ENCODE results near the gene SH3BP5.
A peak's percentile ranks its signal among the peaks of the same experiment; 100 is the strongest.
"Not testable (repeated sequence)": the region's sequence is repeated elsewhere in the genome, so short reads cannot be mapped to it uniquely, and the experiment has no call there.

Gene SH3BP5

DNA sequence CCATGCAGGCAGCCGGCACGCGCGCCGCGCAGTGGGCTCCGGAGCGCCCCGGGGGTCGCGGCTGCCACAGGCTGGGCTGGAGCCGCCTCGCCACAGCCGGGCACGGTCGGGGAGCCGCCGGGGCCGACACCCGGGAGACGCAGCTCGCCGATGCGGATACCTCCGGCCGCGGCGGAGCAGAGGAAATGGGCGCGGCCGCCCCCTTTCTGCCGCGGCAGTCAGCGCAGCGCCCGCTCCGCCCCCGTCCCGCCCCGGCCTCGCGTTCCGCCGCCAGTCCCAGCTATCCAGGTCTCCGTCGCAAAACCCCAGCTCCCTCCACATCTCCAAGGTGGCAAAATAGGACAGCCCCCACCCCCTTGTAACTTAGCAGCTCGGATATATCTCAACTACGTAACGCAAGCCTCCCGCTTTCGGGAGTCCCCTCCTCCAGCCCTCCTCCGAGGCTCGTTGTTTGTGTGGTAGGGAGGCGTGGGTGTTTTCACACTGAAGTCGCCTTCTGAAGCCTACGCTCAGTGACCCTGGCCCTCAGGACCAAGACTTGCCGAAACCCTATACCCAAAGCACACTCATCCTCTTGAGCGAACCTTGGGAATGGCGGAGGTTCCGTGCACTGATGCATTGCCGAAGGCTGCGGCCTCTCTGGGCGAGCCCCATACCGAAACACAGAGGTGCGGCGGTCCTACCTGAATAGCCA, at the start of gene SH3BP5:
SH3BP5 (minus strand) TSS at position 182 of the 694 bp plus-strand sequence; CDS start at position 4, 178 bp downstream.
- peak; percentile 70 for DNase-seq (ENCODE audit: low read depth)

DNA sequence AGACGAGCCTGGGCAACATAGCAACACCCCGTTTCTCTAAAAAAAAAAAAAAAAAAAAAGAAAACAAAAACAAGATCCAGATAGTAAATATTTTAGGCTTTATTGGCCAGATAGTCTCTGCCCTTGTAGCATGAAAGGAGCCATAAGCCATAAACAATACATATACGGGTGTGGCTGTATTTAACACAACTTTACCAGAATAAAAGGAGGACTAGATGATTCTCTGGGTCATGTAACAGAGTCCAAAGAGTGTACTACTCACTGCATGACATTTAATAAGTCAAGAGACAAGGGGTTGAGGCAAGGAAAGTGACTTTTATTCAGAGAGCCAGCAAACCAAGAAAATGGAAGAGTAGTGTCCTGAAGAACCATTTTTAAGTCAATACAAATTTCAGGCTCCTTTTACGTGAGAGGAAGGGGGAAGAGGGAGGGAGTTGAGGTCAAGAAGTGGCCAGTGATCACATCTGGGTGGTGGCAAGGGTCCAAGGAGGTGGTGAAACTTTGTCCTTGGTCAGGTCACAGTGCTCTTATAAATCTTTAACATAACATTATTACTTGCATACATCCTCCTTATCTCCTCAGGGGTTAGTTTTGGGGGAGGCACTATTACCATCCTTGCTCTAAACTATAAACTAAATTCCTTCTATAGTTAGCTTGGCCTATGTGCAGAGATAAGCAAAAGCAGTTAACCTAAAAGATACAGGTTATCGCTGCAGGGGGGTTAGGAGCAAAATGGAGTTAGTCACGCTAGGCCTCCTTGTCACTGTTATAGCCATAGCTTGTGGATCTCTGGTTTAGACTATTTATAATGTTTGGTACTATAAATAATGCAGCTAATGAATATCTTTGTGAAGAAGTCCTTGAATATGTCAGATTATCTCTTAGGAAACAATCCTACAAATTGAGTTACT, 48.8 kb upstream of the SH3BP5 start:
- no peak for DNase-seq (ENCODE audit: low read depth)

GRCh38 chr3:15377961-15378791, 45.8 kb upstream of the SH3BP5 start:
- peak; percentile 95 for DNase-seq (ENCODE audit: low read depth)

DNA sequence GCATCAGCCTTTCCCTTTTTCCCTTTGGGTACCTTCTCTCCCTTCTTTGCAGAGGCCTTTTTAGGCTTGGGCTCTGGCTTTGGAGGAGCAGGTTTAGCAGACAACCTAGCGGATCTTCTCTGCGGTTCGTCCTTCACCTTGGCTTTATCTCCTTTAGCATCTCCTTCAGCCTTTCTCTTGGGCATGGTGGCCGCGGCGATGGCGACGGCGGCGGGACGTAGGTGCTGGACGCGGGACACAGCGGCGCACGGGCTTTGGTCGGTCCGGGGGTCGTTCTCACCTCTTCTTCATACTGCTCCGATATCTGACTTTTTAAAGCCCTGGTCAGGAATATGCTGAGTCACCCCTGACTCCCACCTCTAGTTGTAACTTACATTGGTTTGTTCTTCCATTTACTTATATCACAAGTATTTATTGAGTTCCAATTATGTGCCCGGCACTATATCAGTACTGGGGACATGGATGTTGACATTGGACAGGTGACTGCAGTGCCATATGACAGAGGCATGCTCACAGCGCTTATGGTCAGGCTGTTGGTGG, 43.1 kb upstream of the SH3BP5 start:
- no peak for DNase-seq (ENCODE audit: low read depth)

GRCh38 chr3:15372918-15373317, 40.5 kb upstream of the SH3BP5 start:
- no peak for DNase-seq (ENCODE audit: low read depth)

DNA sequence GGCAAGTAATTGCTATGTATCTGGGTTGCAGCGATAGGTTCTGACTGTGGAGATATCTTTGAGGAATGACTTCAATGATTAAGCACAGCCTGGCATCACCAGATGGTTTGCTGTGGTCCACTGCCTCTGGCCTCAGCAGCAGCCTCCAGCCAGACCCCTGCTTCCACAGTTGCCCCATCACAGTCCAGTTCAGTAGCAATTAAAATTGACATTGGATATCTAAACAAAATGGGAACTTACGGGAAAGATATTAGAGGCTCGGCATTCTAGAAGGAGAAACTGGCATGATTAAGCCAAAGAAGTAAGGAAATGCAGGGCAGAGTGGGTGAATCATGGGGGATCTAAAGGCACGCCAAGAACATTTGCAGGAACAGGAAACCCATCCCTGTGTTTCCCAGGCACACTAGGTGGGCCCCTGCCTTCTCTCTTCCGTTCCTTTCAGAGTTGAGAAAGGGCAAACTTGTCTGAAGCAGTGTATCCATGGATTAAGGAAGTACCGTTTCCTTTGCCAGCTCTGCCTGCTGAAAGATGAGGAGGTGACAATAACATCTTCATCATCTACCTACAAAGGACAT, 36.3 kb upstream of the SH3BP5 start:
- no peak for DNase-seq (ENCODE audit: low read depth)

- peak; percentile 48 for DNase-seq (ENCODE audit: low read depth)
Observed at GRCh38 chr3:15367059-15367458, 34.7 kb upstream of the SH3BP5 start.

DNA sequence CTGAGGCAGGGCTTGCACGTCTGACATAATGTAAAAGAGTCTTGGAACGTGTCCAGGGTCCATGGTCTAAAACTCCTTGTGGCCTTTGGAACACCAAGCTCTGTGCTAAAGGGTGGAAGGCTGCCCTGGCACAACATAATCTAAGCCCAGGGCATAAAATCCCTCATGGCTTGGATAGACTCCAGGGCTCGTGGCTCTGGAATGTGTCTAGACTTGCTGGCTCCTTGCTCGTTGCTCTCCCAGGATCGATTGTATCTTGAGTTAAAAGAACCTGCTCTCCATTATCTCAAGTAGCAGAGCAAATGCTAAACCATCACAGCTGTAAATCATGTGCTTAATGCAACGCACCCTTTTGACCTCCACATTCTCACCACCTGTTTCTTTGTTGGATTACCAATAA, 31.7 kb upstream of the SH3BP5 start:
- peak; percentile 67 for DNase-seq (ENCODE audit: low read depth)

DNA sequence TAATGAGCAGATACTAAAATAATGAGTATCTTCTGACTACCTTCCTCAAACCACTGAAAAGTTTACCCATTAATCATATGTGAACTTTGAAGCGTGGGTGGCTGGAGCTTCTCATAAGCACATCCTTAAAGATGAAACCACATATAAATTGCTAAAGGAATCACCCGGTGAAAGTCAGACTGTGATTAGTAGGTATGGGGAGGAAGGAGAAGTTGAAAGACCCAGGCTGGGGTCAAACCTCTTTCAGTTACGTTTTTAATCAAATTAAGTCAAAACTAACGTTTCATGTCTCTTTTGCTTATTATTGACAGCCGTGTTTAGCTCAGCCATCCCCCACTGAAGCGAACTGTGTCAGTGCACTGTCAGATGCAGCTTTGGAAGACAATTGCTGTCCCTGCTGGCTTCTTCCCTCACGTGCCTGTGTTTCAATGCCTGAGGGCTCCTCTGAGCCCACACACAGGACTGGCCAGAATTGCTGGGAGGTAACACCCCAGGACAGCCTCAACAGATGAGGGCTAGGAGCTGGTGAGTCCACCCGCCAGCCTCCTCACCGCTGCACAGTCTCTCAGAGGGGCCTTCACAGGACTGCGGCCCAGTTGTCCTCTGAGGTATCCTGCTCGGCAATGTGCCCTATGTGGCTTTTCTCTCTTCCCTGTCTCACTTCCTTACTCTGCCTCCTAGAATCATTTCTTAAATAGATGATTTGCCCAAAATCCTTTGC, 29.3 kb upstream of the SH3BP5 start:
- DNase-seq (ENCODE audit: low read depth) = peak; percentile 87

DNA sequence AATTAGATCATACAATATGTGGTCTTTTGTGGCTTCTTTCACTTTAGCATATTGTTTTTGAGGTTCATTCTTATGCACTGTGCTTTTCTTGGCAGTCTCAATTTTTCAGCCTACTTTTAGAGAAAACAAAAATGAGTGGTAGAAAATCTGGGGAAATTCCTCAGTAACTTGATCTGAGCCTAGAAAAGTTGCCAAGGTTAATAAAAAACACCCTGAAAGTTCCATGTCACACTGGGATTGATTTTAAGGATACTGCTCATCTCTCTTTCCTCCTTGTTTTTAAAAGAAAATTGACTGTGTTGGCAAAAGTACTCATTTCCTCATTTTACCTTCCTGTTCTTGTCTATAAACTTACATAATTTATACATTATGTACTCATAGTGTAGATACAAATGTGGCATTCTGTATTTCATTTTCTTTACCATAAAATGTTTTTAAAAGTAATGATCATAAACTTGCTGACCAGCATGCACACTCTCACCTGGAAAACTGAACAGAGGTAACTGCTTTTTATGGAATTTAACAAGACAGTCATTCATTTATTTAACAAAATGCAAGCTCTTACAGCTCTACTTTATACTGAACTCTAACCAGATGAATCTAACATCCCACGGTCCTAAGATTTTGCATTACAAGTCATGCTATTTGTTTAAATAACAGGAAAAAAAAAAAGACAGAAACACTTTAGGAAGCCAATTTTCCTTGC, 28.6 kb upstream of the SH3BP5 start:
- DNase-seq (ENCODE audit: low read depth) = peak; percentile 82

GRCh38 chr3:15359677-15360397, 27.5 kb upstream of the SH3BP5 start:
- peak; percentile 42 for DNase-seq (ENCODE audit: low read depth)

DNA sequence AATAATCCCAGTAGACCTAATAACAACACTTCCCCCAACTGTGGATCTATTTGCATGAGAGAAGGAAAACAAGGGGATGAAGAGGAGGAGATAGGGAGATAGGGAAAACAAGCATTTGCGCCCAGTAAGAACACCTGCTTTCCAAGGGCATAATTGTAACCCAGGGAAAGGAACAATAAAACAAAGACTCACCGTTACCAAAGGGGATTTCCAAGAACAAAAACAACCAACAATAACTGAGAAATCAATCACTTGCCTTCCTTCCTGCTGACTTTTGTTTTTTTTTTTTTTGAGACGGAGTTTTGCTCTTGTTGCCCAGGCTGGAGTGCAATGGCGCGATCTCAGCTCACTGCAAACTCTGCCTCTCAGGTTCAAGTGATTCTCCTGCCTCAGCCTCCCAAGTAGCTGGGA, 24.3 kb upstream of the SH3BP5 start:
- DNase-seq (ENCODE audit: low read depth) = not testable (repeated sequence)

GRCh38 chr3:15356176-15356575, 23.8 kb upstream of the SH3BP5 start:
- peak; percentile 57 for DNase-seq (ENCODE audit: low read depth)

DNA sequence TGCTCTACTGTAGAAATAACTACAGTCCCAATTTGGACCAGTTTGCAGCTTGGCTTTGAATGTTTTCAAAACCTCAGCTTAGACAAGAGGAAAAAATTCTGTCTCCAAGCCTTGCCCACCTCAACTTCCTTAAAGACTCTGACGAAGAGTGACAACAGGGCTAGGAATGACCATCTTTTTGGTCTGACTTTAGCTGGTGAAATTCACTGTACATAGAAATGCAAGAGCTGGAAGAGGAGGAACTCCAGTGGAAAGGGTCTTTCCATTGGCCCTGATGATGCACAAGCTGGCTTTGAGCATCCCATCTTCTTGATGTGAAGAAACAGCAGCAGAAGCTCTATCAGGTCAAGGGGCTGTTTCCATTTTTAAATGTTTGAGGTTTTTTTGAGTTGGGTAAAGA, 22.7 kb upstream of the SH3BP5 start:
- no peak for DNase-seq (ENCODE audit: low read depth)

GRCh38 chr3:15354485-15354884, 22.1 kb upstream of the SH3BP5 start:
- DNase-seq (ENCODE audit: low read depth) = no peak

DNA sequence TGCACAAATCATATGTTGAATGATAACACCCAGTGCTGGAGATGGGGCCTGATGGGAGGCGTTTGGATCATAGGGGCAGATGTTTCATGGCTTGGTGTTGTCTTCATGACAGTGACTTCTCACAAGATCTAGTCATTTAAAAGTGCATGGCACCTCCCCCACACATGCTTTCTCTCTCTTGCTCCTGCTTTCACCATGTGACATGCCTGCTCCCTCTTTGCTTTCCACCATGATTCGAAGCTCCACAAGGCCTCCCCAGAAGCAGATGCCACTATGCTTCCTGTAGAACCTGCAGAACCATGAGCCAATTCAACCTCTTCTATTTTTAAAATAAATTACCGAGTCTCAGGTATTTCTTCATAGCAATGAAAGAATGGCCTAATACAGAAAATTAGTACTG, 17.8 kb upstream of the SH3BP5 start:
- DNase-seq (ENCODE audit: low read depth) = no peak

- DNase-seq (ENCODE audit: low read depth) = not testable (repeated sequence)
Observed at GRCh38 chr3:15349438-15349837, 17.1 kb upstream of the SH3BP5 start.

DNA sequence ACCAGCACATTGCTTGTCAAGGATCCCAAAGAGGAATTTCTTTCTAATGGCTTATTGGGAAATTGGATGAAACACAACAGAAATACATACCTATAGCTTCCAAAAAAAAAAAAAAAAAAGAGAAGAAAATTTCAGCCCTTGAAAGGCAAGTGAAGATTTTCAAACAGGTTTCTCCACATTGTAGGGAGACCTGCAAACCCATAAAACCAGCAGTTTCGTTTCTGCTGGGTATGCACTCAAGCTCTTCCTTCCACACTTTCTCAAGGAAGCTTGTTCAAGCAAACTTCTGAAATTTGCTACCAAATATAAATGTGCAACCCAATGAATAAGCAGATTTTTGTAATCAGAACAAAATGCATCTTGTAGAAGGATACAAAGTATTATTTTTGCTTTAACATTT, 15.9 kb upstream of the SH3BP5 start:
- no peak for DNase-seq (ENCODE audit: low read depth)

DNA sequence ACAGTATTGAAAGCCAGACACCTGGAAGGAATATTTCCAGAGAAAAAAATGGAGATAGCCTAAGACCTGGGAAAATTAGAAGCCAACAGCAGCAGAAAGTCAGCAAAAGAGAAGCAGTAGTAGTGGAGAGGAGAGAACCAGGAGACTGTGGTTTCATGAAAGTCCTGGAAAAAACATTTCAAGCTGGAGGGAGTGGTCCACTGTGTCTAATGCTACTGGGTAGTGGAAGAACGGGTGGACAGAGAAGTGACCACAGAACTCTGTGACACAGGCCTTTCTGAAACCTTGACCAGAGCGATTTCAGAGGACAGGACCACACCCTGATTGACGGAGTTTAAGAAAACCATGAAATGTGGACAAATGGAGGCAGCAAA, 15.3 kb upstream of the SH3BP5 start:
- DNase-seq (ENCODE audit: low read depth) = no peak
